NCI-H2171 treated with DMSO at 0.1 percent for 48 hours (cell line): ENCODE measurements around the gene CACNA1H.

Source experiments
- DNase-seq: peaks from one replicate; lab custom pipeline; 2025; lab: John Stamatoyannopoulos, UW

The CACNA1H gene

DNA sequence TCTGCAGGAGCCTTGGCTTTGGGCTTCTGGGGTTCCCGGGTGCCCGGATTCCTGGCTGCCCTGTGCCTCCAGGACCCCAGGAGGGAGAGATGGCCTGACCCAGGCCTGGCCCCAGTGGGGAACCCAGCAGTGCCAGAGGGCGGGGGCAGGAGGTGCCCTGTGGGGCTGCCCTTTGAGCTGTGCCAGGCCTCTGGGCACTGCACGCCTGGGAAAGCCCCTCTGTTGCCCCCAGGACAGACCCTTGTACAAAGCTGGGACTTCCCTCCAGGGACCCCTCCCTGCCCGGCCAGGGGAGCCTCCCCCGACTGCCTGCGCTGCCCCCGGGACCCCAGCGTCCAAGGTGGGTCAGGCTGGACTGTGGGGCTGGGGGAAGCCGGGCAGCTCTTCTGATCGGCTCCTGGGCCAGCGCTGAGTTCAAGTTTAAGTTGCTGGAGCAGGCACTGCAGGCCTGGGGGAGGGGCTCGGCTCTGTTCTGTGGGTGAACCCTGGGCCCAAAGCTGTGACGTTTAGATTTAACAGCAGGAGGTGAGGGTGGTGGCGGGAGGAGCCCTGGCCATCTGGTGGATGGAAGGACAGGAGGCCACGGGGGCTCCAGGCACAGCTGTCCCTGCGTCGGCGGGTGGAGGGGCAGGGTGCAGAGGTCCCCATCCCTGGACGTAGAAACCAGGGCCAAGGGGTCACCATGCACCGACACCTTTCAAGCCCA lies 29.2 kb upstream of the CACNA1H start:
- DNase-seq, result no peak

DNA sequence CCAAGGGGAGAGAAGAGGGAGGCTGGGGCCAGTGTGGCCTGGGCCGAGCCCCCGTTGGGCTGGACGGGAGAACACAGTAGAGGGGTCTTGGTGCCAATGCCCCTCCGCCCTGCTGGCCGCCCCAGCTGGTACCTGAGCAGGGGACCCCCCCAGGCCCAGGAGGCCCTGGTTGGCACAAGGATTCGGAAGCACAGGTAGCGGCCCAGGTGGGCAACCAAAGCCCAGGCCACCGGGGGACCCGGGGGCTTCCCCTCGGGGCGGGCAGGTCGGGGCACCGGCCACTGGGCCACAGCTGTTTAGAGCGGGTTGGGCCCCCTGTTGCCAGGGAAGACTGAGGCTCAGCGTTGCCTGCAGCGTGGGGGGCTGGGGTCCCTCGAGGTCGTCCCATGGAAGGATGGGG lies 28.6 kb upstream of the CACNA1H start:
- DNase-seq, result no peak

DNA sequence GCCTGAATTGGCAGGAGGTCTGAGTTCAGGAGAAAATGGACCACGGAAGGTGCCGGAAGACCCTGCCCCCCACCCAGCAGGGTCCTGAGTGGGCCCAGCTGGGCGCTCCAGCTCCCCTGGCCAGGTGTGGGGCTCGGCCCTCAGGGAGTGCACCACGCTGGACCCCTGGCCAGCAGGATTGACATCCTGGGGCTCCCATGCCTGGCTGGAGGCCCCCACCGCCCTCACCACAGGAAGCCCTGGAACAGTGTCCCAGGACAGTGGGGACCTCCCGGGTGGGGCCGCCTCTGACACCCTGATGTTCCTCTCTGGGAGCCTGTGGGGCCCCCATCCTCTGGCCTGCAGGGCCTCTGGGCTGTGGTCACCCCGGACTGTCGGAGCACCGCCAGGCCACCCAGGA lies 28.1 kb upstream of the CACNA1H start:
- DNase-seq, result no peak

DNA sequence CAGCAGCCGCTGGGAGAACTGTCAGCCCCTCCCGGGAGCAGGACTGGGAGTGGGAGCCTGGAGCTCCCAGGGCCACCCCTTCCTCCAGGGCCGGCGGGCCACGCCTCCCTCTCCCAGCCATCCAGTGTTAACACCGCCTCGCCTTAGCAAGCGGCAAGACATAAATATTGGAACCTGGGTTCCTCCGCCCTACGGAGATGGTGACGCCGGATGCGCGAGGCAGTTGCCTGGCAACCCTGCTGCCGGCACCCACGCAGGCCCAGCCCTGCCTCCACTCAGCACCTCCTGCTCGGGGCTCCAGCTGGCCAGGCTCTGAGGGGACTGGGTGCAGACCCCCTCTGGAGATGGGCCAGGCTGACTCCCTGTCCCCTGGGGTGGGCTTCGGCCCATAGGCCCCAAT lies 27.4 kb upstream of the CACNA1H start:
- peak; percentile 49 for DNase-seq

DNA sequence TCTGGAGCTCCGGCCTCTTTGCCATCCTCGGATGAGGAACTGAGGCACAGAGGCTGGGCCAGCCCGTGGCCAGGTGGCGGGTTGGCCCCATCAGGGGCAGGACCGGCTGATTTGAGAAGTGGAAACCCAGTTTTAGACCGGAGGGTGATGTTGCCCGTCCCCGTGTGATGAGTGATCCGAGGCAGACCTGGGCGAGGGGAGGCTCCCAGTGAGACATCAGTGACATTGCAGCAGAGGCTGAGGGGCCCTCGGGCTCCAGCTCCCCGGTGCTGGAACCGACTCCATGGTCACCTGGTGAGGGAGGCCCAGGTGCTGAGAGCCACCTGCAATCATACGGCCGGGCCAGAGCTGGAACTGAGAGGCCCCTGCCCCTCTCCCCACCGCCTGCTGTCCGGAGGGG lies 26.9 kb upstream of the CACNA1H start:
- no peak for DNase-seq

DNA sequence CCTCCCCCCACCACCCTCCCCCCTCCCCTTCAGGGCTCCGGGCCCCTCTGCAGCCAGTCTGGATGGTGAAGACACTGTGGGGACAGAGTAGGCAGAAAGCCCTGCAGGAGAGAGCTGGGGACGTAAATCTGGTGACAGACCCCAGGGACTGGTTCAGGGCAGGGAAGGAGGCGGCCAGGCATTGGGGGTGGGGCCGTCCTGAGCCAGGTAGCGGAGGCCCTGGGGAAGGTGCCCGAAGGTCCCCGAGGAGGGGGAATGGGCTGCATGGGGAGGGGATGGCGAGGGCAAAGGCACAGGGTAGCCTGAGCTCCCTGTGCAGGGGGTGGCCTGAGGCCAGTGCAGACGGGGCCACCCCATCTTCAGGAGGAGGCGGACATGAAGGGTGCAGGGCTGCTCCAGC lies 26.3 kb upstream of the CACNA1H start:
- no peak for DNase-seq

DNA sequence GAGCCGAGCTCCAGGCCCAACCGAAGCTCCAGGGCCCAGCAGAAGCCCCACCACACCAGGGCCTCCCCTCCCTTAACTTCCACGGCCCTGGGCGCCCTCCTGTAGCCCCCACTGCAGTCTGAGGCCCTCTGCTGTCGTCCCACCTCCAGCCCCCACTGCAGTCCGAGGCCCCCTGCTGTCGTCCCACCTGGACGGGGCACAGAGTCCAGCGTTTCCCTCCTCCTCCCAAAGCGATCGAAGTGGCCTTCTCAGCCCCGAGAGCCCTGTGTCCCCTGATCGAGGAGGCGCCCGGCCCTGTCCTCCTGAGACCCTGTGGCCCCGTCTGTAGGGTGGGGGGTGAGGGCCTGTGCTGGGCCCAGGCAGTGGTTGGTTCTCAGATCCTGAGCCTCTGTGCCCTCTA lies 25.8 kb upstream of the CACNA1H start:
- no peak for DNase-seq

DNA sequence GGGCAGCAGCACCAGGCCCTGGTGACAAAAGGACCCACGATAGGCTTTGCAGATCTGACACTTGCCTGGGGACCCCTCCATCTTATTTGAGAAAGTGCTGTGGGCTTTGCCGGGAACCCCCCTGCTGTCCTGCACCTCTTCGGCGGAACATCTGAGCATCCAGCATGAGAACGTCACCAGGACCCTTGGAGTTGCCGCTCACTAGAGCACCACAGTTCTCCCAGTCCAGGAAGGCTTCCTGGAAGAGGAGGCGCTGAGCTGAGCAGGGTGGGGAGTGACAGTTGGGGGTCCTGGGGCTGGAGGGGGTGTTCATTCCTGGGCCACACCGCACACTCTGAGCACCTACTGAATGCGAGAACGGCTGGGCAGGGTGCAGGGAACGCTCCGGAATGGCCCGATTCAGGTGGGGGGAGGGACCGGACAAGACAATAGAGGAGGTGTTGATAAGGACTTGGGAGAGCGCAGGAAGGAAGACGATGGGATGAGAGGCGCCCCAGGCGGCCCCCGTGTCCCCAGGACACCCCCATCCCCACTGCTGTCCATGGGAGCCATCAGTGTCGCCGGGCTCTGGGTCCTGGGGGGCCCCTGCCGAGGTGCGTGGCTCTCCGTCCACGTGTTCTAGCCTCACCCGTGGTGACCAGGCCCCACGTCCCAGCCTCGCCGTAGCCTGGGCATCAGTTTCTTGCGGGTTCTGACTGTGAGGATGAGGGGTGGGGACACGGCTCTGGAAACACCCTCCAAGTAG lies 24.8 kb upstream of the CACNA1H start:
- no peak for DNase-seq

DNA sequence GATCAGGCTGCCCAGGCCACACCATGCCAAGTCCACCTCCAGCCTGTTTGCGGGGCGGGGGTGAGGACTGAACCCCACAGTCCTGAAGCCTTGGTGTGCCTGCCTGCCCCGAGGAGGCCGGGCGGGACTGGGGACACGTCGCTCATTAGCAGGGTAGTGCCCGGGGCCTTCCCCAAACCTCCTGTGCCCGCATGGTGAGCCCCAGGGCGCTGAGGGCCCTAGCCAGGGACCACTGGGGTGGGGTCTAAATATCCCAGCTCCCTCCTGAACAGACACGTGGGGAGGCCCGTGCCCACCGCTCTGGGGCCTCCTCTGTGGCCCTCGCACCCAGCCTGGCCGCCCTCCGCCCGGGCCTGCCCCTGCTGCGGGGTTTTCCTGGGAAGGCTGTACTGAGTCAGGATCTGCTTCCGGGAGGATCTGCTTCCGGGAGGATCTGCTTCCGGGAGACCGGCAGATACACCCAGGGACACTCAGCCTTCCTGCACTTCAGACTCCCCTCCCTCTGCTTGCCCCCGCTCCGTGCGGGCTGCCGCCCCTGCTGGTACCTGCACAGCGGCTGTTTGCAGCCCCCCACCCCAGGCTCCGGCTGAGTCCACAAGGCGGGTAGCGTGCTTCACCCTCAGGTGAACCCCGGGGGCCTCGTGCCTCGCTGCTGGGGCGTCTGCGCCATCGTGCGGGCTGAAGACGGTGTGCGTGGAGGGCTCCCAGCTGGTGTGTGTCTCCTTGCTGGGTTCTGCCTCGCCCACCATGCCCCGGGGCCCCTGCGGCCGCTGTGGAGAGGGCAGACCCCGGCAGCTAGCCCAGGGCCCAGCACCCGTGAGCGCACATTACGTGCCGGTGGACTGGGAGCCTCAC lies 23.6 kb upstream of the CACNA1H start:
- DNase-seq, result no peak

DNA sequence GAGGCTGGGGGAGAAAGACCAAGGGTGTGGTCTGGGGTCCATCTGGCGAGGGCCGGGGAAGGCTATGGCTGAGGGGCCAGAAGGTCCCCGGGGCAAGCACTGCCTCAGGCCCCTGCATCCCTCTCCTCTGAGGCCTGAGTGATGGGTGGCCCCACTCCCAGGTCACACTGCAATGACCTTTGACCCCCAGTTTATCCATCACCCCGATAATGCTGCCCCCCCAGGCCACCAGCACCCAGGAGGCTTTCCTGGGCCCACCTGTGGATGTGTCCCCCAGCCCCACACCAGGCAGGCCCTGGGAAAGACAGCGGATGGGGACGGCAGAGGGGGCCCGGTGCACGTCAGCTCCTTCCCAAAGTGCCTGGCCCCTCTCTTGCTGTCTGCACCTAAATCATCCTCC lies 22.5 kb upstream of the CACNA1H start:
- no peak for DNase-seq

DNA sequence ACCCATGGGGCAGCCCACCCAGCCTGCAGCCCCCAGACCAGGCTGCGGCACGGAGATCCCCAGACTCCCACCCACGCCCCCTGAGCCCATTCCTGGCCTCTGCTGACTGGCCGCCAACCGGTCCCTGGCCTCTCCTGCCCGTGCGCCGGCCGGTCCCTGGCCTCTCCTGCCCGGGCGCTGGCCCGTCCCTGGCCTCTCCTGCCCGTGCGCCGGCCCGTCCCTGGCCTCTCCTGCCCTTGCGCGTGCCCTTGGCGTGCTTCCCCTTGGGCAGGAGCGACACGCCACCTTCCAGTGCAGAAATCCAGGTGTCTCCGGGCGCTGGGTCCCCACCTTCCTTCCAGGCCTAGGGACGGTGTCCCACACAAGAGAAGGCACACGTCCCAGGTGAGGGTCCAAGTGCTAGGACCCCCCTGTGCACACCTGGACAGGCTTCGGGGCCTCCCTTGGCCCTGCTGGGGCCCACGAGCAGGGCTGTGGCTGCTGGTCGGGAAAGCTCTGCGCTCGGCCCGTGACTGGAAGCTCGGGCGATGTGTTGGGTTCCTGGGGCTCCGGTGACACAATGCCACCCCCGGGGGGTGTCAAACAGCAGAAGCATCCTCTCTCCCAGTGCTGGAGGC lies 21.4 kb upstream of the CACNA1H start:
- DNase-seq, result no peak

DNA sequence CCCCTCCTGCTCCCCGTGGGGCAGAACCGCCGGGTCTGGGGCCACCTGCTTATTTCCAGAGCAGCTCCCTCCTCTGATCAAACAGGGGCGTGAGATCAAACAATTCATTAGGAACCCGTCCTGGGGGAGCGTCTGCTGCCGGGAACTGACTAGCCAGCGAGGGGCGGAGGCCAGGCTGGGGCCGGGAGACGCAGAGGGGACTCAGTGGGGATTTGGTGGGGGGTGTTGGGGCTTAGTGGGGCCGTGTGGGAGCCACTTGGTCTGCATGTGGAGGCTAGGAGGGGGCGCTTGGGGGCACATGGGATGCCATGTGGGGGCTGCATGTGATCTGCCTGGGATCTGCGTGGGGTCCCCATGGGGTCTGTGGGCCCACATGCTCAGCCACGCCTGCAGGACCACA lies 20.5 kb upstream of the CACNA1H start:
- no peak for DNase-seq

DNA sequence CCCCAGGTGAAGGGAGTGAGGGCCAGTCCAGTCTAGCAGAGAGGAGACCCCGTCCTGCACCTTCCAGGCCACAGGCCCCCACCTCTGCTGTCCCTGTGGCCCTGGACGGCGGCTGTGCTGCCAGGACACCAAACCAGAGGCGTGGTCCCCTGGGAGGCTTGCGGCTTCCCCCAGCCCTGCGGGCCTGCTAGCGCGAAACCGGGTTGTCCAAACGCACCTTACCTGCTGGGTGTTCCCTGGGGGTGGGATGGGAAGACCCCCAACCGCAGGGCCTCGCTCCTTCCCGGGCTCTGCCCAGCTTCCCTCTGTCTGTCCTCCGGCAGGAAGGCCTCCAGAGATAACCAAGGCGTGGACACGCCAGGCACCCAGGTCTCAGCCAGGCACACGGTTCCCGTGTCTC lies 19.6 kb upstream of the CACNA1H start:
- no peak for DNase-seq

DNA sequence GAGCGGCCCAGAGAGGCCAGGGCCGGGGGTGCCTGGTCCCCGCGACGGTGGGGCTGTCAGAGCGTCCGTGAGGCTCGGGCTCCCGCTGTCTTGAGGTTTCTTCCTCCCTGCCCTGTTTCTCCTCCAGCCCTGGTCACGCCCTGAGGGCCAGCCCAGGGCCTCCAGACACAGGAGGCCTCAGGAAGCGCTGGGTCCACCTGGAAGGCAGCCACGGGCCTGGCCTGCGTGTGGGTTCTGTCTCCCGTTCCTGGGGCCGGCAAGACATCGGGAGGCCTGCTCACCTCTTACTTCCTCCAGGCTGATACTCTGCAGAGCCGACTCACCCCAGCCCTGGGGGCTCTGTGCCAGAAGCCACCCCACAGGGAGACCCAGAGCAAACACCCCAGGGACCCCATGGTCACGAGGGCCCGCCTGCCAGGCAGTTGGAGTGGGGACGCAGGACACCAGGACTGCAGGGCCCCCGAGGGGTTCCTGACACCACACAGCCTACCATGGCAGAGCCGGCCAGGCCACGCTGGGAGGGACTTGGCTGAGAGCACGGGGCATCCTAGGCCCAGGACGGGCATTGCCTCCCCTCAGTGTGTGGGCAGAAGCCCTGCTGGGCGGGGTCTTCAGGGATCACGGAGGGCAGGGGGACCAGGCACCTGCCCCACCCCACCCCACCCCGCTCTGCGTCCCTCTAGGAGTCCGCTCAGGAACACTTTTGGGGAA lies 18.9 kb upstream of the CACNA1H start:
- DNase-seq, result no peak

DNA sequence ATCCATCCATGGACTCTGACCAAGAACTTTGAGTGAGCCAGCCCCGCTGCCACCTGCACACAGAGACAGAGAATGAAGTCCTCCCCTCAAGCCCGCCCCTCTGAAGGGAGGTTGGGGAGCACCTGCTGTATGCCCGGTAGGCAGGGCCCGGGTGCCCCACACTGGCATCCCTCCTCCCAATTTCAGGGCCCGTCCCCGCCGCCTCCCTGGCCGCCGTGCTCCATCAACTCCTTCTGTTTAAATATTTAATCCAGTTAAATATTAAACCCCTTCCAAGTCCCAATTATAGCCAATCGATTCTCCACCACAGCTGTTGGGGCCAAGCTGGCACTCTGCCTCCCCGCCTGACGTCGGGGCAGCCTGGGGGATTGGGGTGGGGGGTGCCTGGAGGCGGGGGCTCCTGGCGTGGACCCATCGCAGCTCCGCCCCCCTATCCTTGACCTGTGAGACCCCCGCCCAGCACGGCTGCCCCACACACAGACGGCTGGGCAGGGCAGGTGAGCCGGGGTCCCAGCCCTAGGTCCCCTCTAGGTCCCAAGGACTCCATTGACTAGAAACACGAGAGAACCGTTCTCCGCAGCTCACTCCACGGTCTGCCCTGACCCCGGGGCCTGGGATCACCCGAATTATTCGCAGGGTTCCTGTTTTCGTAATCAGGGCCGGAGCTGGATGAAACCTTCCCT lies 18.0 kb upstream of the CACNA1H start:
- DNase-seq, result no peak

DNA sequence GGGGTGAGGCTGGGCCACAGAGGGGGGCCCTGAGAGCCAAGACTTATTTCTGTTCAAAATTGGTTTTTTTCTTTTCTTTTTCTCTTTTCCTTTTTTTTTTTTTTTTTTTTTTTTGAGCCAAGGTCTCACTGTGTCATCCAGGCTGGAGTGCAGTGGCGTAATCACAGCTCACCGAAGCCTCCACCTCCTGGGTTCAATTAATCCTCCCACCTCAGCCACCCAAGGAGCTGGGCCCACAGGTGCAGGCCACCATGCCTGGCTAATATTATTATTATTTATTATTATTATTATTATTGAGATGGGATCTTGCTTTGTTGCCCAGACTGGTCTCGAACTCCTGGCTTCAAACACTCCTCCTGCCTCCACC lies 17.5 kb upstream of the CACNA1H start:
- no peak for DNase-seq

DNA sequence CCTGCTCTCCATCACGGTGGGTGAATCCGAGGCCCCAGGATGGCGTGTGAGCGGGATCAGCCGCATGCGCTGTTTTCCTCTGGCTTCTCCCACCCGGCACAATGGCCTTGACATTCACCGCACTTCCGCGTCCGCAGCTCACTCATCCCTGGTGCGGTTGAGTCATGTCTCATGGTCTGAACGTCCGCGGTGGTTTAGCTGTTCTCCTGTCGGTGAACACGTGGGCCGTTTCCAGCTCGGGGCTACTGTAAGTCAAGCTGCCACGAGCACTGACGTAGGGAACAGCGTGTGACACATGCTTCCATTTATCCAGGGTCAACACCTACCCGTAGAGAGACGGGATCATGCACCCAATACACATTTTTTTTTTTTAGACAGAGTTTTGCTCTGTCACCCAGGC lies 15.3 kb upstream of the CACNA1H start:
- no peak for DNase-seq

DNA sequence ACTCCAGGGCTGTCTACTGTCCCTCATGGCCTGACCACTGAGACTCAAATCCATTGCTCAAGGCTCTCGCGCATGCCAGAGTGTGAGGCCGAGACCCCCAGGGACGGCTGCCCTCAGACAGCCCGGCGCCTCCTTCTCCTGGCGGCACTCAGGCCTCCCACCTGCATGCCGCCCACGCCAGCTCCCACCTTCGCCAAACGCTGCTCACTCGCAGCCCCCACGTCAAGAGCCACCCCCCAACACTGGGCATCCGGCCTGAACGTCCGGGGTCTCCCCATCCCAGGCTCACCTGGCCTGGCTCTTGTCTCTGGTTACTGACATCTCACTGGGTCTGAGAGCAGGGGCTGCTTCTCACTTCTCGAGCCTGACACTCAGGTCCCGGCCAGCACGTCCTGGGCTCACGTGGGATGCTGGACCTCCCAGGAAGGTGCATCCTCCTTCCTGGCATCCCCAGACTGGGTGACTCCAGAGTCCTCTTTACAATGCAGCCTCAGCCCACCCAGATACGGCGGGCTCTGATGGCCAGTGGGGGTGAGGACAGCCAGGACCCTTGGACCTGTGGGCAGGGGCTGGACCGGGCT lies 12.2 kb upstream of the CACNA1H start:
- no peak for DNase-seq

DNA sequence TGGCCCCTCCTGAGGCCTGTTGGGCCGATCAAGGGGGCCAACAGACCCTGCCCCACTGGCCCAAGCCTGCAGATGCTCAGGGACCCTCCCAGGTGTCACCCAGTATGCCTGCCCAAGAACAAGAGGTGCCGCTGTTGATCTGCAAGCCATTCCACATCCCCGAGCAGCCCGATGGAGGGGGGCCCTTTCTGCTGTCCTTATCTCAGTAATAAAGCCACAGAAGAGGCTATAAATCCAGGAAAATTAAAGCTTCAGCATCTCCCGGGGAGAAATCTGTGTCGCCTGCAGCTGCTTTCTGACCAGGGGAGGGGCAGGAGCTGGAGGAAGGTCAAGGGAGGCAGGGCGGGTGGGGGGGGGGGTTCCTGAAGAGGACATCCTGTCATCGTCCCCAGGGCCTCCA lies 11.7 kb upstream of the CACNA1H start:
- no peak for DNase-seq

DNA sequence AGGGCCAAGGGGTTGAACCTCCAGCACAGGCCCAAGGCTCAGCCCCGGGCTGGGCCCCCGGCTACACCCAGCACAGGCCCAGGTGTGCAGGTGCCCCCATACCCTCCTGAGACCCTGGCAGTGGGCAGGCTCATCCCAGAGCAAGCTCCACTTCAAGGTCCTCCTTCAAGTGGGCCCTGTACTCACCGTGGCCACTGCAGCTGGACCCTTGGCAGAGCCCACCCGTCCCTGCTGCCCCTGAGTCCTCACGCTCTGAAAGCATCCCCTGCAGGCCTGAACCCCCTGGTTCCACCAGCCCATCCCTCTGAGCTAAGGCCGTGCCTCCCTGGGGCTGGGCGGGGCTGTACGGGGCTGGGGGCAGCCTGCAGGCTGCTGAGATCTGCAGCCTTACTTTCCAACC lies 11.2 kb upstream of the CACNA1H start:
- no peak for DNase-seq

DNA sequence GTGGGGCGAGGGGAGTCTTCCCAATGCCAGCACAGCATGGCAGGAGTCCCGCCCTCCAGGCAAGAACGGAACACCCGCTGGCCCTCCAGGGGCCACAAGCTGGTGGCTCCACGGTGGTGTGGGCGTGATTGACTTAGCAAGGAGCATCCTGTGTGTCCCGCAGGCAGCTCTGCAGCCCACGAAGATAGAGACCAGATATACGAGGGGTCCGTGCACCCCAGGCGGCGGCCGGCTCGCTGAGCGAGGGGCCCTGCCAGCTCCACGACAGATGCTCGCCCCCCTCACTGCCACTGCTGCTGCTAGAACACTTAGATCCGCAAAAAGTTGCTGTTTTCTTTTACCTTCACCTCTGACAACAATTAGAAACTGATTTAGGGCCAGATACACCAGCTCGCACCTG lies 10.0 kb upstream of the CACNA1H start:
- DNase-seq, result no peak
